Activated gamma-delta T cell treated with anti-CD3 and anti-CD28 coated beads, Interleukin-2, amount 50 U/mL, for 16 hours (primary cell): Measurements from ENCODE around the gene CACNA1B.

Experiments used
- DNase-seq: peaks from one replicate; pipeline ENCODE4 v3.0.0-alpha.2; 2020; ENCODE audit warnings: low read depth

CACNA1B gene

DNA sequence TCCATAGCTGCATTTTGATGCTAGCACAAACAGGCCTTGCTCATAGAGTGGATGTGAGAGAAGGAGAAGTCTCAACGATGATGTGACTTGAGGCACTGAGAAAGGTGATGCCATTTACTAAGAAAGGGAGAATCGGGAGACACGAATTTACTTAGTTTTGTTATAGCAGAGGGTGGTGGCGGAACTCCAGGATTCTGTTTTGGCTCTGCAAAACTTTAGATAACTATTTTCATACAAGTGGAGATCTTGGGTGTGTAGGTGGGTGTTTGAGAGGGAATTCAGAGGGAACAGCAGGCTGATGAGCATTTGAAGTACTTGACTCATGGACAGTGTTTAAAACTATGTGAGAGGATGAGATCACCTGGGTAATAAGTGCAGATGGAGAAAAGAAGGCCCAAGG is 43.2 kb downstream of the CACNA1B start:
- DNase-seq = no peak

DNA sequence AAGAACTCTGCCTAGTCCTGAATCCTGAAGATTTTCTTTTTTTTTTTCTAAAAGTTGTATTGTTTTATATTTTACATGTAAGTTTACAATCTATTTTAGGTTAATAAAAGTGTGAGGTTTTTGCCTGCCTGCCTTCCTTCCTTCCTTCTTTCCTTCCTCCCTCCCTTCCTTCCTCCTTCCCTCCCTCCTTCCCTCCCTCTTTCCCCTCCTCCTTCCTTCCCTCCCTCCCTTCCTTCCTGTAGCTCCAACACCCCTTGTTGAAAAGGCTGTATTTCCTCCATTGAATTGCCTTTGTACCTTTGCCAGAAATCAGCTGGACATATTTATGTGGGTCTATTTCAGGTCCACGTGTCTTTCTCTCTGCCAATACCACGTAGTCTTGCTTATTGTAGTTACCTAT is 46.6 kb downstream of the CACNA1B start:
- DNase-seq = no peak

DNA sequence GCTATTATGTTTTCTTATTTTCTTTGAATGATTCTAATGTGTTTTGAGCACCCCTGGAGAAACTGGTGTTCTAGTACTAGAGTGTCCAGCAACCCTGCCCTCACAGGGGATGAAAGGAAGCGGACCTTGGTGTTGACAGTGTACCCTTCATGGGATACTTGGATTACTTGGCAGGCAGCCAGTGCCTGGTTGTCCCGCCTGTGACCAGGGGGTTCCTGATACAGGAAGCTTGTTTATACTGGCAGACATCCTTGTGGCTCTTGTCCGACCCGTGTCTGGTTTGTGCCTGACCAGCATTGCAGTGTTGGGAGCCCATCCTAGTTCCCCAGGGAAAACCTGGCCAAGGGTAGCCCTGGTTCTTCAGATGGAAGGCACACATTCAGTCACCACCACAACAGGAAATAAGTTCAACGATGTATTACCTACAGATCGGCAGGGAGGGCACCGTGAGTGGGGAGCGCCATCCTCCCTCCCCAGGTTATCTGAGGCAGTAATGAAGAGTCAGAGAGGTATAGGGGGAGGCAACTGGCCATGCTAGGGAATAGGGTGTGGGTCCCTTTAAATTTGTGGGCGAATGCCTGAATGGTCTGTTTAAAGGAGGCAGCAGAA is 47.3 kb downstream of the CACNA1B start:
- no peak for DNase-seq

DNA sequence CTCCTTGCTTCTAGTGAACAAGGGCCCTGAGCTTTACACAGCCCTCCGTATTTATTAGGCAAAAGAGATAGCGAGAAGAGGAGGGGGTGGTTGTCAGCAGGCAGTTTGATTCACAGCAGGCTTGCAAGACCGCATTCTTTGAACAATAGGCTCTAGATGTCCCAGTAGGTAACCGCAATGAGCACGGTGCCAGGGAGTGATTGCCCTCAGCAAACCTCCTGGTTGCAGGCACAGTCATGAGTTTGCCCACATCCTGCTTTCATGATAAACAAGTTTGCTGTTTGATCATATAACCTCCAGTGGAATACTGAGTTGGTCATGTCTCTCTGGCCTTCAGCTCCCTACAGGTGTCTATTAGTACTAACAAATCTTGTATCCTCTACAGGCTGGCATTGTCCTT is 66.1 kb downstream of the CACNA1B start:
- DNase-seq = no peak

DNA sequence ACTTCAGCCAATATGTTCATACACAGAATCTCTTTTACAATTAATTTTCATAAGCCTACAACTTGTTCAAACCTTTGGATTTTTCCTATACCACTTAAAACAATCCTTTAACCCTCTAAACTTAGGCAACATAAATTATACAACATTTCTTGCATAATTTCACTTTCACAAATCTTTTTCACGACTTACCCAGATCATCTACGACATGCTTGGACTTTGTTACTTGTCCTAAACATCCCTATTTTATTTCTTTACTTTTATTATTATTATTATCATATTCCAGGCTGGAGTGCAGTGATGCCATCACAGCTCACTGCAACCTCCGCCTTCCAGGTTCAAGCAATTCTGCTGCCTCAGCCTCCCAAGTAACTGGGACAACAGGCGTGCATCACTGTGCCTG is 68.0 kb downstream of the CACNA1B start:
- no peak for DNase-seq

DNA sequence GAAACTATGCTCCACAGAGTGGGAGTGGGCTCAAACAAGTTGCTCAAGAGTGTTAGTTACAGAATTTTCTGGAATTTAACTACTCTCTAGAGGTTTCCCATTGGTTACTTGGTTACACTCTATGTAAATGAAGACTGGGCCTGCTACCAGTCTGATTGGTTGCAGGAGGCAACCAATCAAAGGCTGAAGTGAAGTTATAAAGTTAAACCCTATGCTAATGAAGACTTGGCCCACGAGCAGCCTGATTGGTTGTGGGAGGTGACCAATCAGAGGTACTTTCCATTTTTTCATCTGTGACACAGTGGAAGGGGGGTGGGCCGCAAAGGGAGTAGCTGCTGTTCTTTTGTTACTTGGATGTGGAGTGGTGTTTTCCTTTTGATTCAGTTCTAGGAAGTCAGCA is 69.4 kb downstream of the CACNA1B start:
- no peak for DNase-seq

DNA sequence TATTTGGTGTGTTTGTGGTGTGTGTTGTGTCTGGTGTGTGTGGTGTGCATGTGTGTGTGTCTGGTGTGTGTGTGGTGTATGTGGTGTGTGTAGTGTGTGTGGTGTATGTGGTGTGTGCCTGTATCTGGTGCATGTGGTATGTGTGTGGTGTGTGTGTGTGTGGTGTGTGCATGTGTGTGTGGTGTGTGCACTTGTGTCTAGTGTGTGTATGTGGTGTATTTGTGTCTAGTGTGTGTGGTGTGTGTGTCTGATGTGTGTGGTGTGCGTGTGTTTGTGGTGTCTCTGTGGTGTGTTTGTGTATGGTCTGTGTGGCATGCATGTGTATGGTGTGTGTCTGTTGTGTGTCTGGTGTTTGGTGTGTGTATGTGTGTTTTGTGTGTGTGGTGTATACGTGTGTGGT is 71.1 kb downstream of the CACNA1B start:
- DNase-seq = no peak

DNA sequence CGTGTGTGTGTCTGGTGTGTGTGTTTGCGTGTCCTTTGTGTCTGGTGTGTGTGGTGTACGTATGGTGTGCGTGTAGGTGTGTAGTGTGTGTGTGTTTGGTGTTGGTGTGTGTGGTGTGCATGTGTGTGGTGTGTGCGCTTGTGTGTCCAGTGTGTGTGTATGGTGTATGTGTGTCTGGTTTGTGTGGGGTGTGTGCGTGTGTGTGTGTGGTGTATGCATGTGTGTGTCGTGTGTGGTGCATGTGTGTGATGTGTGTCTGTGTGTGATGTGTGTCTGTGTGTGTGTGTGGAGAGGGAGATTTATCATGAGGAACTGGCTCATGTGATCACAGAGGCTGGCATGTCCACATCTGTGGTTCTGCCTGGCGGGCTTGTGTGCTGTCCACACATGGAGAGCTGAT is 71.7 kb downstream of the CACNA1B start:
- DNase-seq = no peak

DNA sequence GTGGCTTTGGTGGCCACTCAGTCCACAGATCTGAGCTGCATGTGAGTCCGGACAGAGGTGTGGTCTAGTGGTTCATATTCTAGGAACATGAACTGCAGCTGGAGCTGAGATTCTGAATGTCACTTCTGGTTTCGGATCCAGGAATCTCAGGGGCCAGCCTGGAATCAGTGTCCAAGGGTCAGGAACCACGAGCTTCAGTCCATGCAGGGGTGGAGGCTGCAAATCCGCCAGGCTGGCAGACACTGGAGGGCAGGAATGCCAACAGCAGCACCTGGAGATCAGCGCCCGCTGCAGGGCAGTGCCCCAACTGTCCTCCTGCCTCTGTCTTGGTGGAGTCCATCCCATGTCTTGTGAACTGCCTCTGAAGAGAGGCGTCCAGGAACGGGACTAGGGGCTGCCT is 73.5 kb downstream of the CACNA1B start:
- no peak for DNase-seq

DNA sequence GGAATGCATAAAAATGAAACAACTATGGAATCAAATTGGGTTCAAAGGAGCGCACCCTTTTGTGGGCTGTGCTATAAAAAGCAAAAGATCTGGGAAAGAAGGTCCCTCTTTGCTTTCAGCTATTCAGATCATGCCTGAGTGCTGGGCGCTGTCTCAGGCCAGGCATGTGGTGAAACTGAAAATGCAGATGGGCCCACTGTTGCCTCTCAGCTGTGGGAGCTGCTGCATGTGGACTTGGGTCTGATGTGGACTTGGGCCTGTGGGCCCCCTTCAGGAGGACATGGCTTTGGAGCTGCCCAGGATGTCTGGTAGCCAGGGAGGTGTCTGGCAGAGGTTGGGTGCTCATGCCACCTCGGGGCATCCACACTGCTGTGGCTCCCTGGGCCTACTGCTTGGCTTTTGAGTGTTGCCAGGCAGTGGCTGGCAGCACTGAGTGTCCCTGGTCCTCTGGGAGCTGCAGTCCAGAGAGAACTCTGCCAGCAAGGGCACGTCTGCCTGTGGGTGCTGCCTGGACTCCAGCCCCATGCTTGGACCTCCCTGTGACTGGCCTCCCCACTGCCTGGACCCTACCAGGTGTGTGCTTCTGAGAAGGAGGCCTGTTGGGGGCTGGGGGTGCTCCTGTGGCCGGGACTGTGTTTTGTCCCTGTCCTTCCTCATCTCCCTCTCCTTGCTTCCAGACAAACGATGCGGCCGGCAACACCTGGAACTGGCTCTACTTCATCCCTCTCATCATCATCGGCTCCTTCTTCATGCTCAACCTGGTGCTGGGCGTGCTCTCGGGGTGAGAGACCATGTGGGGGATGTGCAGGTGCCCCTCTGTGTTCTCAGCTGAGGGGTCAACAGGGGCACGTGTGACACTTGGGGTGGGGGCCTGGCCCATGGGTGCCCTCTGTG is 74.3 kb downstream of the CACNA1B start:
- no peak for DNase-seq

DNA sequence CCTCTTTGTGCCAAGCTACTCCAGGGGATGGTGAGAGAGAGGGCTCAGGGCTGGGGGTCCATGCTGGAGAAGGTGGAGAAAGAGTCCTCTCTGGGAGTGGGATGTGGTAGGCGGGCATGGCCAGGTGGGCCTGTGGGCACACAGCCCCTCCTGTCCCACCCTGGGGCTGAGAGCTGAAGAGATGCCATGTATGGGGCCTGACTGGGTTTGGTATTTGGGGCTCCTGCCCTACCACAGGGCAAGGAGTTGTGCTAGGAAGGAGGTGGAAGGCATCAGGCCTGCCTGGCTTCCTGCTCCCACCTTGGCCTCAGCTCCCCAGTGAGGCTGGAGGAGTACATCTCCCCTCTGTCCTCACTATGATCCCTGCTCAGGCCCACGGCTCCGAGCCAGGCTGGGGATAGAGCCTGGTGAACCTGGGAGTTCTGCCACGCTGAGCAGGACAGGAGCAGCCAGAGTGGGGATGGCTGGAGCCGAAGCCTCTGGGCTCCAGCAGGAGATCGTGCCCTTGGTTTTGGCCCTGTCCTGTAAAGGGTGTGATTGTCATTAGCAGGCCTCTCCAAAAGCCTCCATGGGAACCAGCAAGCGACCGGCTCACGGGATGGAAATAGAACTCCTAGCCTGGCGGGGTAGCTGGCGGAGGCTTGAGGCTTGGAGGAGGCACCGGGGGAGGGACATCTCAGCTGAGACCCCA is 75.5 kb downstream of the CACNA1B start:
- no peak for DNase-seq

DNA sequence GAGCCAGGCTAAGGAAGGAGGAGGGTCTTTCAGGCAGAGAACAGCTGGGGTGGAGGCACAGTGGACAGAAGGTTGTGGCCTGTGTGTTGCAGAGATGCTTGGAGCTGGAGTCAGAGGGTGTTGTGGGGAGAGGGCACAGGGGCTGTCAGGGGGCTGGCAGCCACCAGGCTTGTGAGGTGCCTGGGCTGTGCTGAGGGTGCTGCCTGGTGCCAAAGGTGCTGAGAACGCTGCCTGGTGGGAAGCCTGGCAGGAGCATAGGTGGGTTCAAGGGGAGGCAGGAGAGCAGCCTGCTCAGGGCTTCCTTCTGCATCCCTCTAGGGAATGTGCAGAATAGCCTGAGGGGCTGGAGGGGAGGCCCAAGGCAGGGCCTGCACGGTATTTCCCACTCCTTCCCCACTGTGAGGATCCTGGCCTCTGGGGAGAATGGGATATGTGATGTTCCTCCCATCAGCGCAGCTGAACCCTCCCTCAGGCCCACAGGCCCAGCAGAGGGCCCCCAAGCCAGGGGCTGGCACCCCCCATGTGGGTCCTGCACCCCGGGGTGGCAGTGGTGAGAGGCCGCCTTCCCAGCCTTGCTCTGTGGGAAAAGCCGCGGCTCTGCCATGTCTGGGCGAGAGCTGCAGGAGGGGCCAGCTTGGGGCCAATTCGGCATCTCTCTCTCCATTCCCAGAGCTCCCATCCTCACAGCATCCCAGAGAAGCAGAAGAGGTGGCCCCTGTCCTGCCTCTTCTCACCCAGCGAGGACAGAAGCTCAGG is 76.3 kb downstream of the CACNA1B start:
- DNase-seq = no peak

DNA sequence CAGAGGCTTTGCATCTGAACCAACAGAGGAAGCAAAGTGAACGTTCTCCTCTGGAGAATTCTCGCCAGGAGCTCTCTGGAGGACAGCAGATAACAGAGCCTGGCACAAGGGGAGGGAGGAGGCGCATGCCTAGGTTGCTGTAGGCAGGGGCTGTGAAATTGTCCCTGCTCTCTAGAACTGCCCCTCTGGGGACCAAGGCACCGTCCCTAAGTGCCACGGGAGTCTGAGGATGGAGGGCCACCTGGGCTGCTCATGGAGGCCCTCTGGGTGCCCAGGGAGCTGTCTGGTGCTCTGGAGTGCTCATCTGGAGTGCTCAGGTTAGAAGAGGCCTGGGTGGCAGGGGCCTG is 77.6 kb downstream of the CACNA1B start:
- DNase-seq = no peak

DNA sequence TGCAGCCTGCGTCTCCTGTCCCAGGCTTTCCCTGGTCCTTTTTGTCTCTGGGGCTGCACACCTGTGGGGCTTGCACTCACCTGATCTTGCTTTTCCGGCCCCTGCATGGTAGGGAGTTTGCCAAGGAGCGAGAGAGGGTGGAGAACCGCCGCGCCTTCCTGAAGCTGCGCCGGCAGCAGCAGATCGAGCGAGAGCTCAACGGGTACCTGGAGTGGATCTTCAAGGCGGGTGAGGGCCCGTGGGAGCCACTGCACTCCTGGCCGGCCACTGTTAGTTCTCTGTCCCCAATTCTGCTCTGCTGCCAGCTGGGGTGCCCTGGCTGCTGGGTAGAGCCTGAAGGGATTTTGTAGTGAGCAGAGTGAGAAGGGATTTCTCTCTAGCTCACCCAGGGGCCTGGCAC is 78.0 kb downstream of the CACNA1B start:
- DNase-seq = no peak

DNA sequence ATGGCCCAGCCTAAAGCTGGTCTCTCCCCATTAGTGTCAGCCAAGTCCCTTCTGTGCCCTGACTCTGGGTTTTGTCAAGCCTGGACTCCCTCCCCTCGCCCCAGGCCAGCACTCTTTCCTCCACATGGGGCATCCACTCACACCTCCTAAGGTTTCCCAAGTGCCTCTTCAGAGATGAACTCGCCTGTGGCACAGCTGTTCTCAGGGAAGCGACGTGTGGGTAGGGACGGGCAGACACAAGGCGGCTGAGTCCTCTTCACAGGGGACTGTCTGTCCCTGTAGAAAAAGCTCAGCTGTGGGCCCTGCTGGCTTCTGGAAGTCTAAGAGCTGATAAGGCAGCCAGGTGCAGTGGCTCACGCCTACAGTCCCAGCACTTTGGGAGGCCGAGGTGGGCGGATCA is 78.5 kb downstream of the CACNA1B start:
- no peak for DNase-seq

DNA sequence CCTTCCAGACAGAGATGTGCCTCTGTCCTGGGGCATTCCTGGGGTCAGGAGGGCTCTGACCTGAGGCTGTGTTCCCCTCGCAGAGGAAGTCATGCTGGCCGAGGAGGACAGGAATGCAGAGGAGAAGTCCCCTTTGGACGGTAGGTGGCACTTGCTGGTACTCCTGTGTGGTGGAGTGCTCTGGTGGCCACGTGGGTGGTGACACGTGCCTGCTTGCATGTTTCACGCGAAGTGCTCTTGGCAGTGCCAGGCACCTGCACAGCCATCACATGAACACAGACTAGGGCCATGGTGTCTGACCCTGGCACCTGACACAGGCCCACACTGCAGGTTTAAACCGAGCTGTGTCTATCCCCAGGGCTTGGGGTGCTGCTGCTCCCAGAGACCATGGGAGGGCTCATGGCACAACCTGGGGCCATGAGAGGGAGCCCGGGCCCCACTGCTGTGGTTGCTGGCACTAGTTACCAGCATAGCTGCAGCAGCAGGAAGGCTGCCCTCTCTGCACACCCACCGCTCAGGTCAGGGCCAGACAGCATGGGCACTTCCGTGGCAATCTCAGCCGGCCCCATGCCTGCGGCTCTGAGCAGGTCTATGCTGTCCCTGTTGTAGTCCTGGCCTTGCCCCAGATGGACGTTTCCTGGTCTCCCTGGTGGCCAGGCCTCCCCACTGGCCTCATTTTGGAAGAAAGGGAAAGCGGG is 79.3 kb downstream of the CACNA1B start:
- no peak for DNase-seq

DNA sequence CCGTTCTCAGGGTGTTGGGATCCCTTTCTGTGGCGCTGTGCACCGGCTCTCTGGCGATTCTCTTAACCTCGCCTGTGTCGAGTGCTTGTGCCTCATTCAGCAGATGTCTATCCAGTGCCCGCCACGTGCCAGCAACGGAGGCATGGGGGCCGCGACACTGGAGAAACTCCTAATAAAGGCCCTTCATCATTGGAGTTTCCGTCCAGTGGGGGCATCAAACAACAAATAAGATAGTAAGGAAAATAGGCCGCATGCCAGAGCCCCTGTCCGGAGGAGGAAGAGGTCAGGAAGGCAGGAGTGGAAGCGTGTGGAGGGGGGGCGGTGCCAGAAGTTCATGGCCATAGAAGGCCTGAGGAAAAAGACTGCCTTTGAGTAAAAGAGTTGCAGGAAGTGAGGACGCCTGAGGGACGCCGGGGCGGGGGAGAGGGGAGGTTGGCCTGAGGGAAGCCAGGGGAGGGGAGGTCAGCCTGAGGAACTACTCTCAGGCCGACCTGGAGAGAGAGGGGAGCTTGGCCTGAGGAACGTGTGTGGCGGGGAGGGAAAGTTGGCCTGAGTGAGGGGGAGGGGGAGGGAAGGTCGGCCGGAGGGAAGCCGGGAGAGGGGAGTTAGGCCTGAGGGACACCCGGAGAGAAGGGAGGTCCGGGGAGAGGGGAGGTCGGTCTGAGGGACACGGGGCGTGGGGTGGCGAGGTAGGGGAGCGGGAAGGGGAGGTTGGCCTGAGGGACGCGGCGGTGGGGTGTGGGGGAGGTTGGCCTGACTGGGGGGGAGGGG is 82.2 kb downstream of the CACNA1B start:
- DNase-seq = no peak

DNA sequence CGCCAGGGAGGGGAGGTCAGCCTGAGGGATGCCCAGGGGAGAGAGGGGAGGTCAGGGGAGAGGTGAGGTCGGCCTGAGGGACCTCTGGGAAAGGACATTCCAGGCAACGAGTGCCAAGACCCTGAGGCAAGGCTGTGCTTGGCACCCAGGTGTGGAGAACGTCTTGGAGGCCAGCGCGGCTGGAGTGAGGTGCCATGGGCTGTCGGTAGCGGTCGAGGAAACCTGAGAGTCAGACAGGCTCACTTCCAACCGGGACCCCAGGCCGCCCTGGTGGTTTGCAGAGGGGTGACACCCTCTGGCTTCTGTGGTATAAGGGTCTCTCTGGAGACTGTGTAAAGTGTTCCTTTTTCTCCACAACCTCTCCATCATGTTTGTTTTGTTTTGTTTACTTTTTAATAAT is 82.9 kb downstream of the CACNA1B start:
- no peak for DNase-seq

DNA sequence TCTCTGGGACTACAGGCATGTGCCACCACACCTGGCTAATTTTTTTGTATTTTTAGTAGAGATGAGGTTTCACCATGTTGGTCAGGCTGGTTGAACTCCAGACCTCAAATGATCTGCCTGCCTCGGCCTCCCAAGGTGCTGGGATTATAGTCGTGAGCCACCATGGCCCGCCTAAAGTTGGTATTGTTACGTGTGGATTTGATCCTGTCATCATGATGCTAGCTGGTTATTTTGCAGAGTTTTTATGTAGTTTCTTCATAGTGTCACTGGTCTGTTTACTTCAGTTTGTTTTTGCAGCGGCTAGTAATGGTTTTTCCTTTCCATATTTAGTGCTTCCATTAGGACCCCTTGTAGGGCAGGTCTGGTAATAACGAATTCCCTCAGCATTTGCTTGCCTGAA is 85.9 kb downstream of the CACNA1B start:
- DNase-seq = no peak

DNA sequence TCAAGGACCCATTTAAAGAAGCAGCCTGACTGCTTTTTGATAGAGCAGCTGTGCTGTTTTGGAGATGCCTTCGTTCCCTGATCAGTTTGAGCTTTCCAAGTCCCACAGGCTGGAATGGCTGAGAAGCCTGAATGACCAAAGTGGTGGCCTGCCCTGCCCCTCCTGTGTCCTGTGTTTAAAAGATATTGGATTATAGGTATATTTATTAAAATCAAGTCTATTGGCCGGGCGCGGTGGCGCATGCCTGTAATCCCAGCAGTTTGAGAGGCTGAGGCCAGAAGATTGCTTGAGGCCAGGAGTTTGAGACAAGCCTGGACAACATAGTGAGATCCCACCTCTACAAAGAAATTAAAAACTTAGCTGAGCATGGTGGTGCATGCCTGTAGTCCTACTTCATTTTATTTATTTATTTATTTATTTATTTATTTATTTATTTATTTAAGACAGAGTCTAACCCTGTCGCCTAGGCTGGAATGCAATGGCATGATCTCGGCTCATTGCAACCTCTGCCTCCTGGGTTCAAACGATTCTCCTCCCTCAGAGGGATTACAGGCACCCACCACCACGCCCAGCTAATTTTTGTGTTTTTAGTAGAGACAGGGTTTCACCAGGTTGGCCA is 87.7 kb downstream of the CACNA1B start:
- no peak for DNase-seq
